Left cardiac atrium (tissue), 4 donors: Measurements from ENCODE around the gene ITFG2. TPM values are rescaled to one million over a fixed set of nuclear protein-coding genes. Genes with fewer than 3 reads are reported as not detected.

Experiments used
- ATAC-seq, 2 donors: fragments of 200-7000 bp; cut with Tn5 transposase; one replicate each; pipeline ENCODE4 v1.9.1; 2020; ENCODE audit warnings: mild to moderate bottlenecking in 2 of 2, moderate library complexity in 2 of 2
- DNase-seq: peaks from one replicate; pipeline ENCODE4 v3.0.0-alpha.2; 2020
- intact Hi-C, 2 donors: fragments of 100-400 bp; cut with DNase I; formaldehyde crosslinking; loops; one replicate each; pipeline versions ENCODE4 v1.14.1 to v1.15.1; 2022 to 2023
- total RNA-seq, 2 donors: library from RNA; stranded (reverse); fragmentation: NEBNext Ultra II Directional; extraction: Animal tissue kit (Norgen Biotek cat#: 25700); gene quantifications; one replicate each; pipeline ENCODE4 v1.2.1, GENCODE V29; 2021
- donor health status: DM: no; HTN: yes; CAD: no.
- donor health status: DM: no; HTN: yes; CAD: no; lungs with severe emphysema.
- donor health status: DM: yes; HTN: yes; CAD: no.
- donor health status: Dilated cardiomyopathy.

ITFG2 gene
- total RNA-seq, 2 donors from 2014 or later: 16.4 TPM

- intact Hi-C loops: no loop called here
- ATAC-seq: peak; percentile 9 to 28
- DNase-seq: peak; percentile 38
Observed at GRCh38 chr12:2794191-2794735, 18.2 kb upstream of the ITFG2 start.

- peak; percentile 94 to 95 for ATAC-seq
- intact Hi-C loops: no loop called here
- DNase-seq: peak; percentile 92
Observed at GRCh38 chr12:2794736-2795289, 17.7 kb upstream of the ITFG2 start, which contains the start of gene FKBP4. Gene FKBP4 (plus strand): TSS chr12:2794970. CDS start chr12:2795140, 170 bp downstream.

- intact Hi-C loops: no loop called here
- DNase-seq: peak; percentile 84
- peak; percentile 87 to 88 for ATAC-seq
Observed at GRCh38 chr12:2795291-2796186, 16.9 kb upstream of the ITFG2 start.

- no peak for DNase-seq
- intact Hi-C loops: no loop called here
- no peak for ATAC-seq
Observed at GRCh38 chr12:2796187-2796666, 16.2 kb upstream of the ITFG2 start.

- intact Hi-C loops: no loop called here
- ATAC-seq (no peak), DNase-seq (peak; percentile 78)
Observed at GRCh38 chr12:2797721-2798418, 14.6 kb upstream of the ITFG2 start.

- no peak for DNase-seq
- ATAC-seq: no peak
- intact Hi-C loops: no loop called here
Observed at GRCh38 chr12:2800046-2800570, 12.4 kb upstream of the ITFG2 start.

- ATAC-seq: no peak
- intact Hi-C loops: no loop called here
- no peak for DNase-seq
Observed at GRCh38 chr12:2801044-2801783, 11.3 kb upstream of the ITFG2 start.

GRCh38 chr12:2803635-2804392, 8.7 kb upstream of the ITFG2 start:
- no peak for ATAC-seq
- no peak for DNase-seq
- intact Hi-C loops: no loop called here

GRCh38 chr12:2804393-2805142, 7.9 kb upstream of the ITFG2 start:
- intact Hi-C loops: no loop called here
- peak; percentile 69 for DNase-seq
- ATAC-seq: peak; percentile 86 to 93

GRCh38 chr12:2805143-2805520, 7.3 kb upstream of the ITFG2 start:
- intact Hi-C loops: no loop called here
- ATAC-seq (no peak), DNase-seq (no peak)

- DNase-seq (no peak), ATAC-seq (no peak)
- intact Hi-C loops: no loop called here
Observed at GRCh38 chr12:2806700-2807099, 5.8 kb upstream of the ITFG2 start.

GRCh38 chr12:2811801-2812200, 667 bp upstream of the ITFG2 start:
- intact Hi-C loops: no loop called here
- no peak for DNase-seq
- no peak for ATAC-seq

- ATAC-seq (peak; percentile 36 to 67), DNase-seq (peak; percentile 45)
Observed at GRCh38 chr12:2813214-2814185, 1.0 kb downstream of the ITFG2 start.

GRCh38 chr12:2819810-2820209, 7.3 kb downstream of the ITFG2 start:
- no peak for ATAC-seq
- DNase-seq: no peak
- intact Hi-C loops: no loop called here

More at GRCh38 chr12:2813214-2814185, 1.0 kb downstream of the ITFG2 start:
- intact Hi-C loops: no loop called here

- intact Hi-C loops: no loop called here
- DNase-seq (no peak), ATAC-seq (no peak)
Observed at GRCh38 chr12:2820432-2820831, 8.0 kb downstream of the ITFG2 start.

GRCh38 chr12:2823483-2823882, 11.0 kb downstream of the ITFG2 start:
- ATAC-seq: no peak
- intact Hi-C loops: no loop called here
- no peak for DNase-seq
